GM18519 (cell line): Measurements from ENCODE around the gene ANKZF1.

Experiments
- ATAC-seq: cut with Tn5 transposase; IDR thresholded peaks from one replicate; pipeline ENCODE4 v1.9.1; 2021; ENCODE audit warnings: mild to moderate bottlenecking, moderate library complexity; ENCODE audit not compliant: unreplicated experiment, low FRiP score

The ANKZF1 gene

DNA sequence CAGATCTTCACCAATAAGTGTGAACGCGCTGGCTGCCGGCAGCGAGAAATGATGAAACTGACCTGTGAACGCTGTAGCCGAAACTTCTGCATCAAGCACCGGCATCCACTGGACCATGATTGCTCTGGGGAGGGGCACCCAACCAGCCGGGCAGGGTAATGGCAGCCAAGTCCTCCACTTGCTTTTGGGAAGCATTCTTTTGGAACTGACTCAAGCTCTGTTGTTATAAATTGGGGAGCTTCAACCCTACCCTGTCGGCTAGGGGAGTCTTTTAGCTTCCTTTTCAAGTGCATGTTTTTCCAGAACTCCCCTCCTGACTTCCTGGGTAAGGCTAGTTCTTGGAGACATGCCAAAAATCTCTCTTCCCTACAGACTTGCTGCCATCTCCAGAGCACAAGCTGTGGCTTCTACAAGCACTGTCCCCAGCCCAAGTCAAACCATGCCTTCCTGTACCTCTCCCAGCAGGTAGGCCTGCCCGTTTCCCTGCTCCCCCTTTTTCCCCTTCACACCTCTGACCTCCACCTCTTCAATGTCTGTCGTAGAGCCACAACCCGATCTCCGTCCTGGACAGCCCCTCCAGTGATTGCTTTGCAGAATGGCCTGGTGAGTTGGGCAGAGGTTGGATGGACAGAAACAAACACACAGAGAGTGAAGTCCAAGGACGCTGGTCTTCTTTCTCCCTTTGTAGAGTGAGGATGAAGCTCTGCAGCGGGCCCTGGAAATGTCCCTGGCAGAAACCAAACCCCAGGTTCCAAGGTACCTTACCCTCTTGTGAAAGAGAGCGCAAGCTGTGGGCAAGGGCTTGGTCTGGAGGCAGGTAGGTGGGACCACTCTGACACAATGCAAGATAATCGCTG, 21.5 kb upstream of the ANKZF1 start:
- no peak for ATAC-seq

DNA sequence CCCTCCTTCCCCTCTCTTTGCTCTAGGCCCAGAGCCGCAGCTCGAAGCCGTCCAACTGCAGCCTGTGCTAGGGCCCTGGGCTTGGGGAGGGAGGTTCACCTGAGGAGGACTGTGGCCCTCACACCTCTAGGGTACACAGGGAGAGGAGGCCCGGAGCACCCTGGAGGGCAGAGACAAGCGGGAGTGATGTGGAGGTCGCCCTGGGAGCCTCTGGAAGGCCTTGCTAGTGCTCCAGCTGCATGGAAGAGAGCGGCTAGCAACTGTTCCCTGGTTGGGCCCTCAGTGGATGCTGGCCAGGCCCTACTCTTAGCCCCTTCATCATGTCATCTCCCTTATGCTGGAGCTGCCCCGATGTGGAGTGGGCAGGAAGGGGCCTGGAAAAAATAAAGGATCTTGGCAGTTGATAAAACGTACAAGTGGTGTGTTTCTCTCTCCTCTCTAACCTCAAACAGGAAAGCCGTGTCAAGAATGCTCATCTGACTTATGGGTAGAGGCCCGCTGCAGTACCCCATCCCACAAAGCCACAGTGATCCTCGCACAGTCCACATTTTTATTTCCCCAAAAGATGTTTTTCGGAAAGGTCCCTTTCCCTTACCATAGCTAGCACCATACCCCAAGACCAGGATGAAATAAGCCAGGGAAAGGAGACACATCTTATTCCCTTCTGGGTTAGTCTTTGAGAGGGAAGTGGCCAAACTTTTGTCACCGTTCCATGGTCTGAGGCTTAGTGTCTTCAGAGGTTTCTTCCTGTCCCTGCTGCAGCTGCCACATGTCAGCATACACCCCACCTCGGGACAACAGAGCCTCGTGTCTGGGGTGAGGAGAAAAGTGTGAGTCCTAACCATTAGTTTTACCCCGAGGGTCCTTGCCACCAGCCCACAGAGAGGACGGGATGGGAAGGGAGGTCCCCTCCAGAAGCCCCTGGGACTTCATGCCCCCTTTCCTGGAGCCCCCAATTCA, 20.1 kb upstream of the ANKZF1 start:
- ATAC-seq, result no peak

DNA sequence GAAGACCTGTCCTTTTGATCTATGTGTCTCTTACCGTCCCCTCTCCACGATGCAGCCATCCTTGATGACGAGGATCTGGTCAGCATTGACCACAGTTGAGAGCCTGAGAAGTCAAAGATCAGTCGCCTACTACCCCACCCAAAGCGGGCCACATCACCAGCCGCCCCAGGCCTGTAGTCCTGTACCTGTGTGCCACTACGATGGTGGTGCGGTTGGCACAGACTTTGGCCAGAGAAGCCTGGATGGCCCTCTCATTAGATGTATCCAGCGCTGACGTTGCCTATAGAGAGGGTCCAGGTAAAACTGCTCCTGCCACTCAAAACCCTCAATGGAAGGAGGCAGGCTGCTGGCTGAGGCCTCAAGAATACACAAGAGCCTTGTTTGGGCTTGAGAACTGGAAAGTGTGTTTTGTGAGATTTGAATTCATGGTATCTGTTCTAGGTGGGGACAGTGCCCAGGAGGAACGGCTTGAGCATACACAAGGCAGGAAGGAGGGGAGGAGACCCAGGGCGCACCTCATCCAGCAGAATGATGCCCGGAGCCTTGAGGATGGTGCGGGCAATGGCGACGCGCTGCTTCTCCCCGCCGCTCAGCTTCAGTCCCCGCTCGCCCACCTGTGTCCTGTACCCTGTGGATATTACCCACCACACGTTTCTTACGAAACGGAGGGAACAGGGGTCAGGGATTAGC, 19.3 kb upstream of the ANKZF1 start:
- ATAC-seq, result no peak

DNA sequence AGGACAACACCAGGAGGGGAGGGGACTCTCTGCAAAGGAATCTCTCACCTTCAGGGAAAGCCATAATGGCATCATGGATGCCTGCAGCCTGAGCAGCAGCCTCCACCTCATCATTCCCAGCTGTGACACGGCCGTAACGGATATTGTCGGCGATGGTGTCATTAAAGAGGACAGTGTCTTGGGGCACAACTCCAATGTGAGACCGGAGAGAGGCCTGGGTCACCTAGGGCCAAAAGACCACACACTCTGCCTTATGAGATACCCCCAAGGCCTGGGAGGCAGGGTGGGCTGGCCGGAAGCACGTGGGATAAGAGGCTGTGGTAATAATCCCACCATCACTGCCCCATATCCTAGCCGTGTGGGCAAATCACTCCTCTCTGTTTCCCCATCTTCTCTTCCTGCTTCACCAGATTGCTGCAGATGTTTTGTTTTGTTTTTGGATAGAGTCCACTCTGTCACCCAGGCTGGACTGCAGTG, 18.7 kb upstream of the ANKZF1 start:
- ATAC-seq, result no peak

DNA sequence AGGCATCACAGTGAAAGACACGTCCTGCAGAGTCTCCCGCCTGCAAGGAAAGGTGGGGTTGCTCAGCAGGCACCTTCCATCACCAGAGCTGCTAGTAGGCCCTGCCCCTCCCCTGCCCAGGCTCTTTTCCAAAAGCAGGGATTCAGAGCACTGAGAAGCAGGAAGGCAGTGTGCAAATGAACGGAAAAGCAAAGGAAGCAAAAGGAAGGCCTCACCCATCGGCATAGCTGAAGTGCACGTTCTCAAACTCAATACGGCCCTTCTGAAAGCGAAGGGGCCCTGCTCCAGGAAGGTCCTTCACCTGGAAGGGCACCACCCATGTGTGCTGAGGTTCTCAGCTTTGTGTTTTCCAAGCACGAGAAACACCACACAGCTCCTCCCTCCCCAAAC, 16.6 kb upstream of the ANKZF1 start:
- ATAC-seq, result no peak

DNA sequence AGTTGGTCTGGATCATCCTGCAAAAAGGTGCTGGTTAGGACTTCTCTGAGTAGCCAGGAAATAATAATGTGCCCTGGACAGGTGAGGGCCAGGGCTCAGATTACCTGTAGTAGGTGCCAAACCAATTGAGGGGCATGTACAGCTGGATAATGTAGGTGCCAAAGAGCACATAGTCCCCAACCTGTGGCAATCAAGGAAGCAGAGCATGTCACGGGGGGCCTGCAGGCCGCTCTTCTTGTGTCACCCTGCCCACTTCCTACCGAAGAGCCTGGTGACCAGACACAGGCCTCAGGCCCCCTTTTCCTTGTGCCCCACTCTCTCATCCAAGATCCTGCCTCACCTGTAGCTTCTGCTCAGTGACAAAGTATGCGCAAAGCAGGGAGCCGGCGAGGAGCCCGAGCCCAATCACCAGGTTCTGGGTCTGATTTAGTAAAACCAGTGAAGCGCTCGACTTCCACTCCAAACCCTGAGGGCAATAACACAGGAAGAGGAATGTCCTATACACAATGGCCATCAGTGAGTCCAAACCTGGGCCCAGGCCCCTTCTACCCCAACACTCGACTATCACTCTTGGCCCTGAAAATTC, 16.0 kb upstream of the ANKZF1 start:
- ATAC-seq, result no peak

DNA sequence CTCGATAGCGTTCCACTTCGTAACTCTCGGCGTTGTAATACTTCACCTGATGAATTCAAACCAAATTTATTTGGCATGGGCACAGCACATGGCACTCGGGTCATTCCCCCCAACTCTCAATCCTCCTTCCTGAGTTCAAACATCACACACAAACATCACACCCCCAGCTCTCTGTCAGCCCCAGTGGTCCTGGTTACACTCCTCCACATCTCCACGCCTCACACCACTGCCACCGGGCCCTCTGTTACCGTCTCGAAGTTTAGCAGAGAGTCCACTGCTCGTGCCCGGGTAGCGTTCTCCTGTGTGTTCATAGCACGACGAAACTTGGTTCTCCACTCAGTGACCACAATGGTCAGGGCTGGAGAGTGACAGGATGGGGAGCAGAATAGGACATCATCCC, 15.5 kb upstream of the ANKZF1 start:
- ATAC-seq, result no peak

DNA sequence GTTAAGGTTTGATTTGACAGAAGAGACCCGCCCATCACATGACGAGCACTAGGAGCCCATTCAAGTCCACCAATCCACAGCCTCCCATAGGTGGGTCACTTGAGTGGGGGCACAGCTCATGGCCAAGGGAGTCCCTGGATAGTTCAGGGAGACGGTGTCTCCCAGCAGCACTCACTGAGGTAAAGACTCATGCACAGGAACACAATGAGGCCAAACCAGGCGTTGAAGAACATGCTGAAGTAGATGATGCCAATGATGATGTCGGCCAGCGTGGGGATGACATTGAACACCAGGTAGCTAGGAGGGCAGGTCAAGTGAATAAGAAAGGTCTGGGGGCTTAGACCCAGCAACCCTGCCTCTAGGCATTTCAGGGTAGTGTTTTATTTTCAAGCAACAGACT, 14.8 kb upstream of the ANKZF1 start:
- no peak for ATAC-seq

DNA sequence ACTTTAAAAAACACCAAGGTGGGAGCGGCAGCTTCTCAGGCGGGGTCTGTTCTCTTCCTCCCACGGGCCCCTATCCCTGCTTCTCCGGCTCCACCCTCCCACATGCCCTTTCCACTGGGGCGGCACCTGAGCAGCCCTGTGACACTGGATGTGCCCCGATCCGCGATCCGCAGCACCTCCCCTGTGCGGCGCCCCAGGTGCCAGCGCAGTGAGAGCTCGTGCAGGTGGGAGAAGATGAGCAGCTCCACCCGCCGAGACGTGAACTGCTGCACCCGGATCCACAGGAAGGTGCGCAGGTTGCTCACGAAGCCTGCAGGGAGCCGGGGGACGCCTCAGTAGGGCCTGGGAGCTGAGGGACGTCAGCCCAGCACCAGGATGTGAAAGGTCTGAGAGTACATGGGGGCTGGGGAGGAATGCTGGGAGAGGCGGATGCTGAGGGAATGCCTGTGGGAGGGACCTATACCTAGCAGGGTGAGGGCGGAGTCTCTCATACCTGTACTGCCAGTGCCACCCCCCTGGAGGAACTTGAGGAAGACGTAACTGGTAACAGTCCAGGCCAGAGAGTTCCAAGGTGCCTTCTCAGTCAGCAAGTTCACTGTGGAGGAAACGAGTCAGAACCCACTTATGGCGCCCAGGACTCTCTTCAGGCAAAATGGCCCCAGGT, 13.6 kb upstream of the ANKZF1 start:
- no peak for ATAC-seq

DNA sequence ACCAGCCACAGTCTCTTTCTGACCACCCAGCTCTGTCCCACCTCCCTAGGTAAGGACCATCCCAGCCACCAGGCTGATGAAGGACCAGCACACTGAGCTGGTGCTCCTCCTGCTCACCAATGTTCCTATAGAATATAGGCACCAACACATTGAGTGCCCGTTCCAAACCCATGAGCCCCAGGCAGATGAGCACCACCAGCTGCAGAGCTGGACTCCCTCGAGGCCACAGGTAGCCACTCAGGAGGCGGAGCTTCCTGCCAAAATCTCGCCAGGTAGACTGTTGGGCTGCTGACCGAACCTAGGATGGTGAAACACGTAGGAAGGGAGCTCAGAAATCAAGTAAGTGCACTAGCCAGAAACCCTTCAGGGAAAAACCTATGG, 13.1 kb upstream of the ANKZF1 start:
- ATAC-seq, result no peak

DNA sequence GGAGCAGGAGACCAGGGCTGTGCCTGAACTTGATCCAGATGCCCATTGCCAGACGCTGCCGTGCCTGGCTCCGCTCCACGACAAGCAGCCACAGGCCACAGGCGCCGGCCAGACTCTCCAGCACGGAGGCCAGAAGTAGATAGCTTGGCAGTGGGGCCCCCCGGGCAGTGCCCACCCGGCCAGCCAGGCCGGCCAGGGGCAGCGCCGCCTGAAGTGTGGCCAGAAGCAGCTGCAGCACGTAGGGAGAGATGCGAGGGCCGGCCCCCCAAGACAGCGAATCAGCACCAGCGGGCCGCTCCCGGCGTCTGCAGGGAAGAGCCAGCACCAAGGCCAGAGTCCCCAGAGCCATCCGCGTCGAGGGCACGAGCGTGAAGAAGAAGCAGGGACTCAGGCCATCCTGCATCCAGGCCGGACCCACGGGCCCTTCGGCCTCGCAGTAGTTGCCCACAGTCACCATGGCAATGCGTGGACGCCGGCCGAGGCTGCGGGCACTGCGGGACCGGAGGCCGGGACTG, 11.3 kb upstream of the ANKZF1 start:
- ATAC-seq, result peak; percentile 16

DNA sequence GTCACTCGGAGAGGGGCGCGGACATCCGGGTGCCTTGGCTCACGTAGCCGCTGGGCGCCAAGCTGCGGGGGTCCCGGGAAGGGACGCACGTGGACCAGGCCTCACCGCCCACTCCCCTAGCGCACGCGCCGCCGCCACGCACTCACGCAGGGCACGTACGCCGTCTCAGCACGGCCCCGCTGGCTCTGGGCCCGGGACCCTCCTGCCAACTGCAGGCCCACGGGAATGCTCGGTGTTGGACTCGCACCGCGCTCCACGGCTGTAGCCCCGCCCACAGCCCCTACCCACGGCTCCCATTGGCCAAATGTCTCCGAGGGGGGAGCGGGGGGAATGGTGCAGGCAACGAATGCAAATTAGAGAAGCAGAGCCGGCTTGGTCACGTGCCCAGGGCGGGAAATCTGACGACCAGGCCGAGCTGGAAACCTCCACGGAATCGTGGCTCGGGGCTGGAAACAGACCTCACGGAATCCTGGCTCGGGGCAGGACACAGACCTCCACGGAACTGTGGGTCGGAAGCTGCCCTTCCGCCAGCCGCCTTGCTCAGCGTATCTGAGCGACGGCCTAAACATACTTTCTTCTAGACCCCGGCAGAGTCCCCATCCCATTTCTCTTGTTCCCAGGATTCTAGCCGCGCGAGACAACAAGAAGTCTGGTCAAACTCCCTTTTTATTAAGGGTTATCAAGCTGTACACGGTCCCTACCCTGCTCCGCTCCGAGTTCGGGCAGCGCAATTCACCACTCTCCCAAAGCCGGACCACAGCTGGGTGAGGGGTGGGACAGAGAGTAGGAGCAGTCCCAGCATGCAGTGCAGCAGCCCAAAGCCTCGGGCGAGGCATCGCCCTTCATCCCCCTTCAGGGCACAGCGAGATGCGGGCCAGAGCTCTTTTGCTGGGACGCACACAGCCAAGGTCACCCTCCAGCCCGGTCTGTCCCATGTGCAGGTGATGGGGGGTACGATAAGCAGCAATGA, 10.6 kb upstream of the ANKZF1 start, which contains the start of gene ABCB6:
Gene ABCB6 (minus strand): TSS at position 227 of the 970 bp plus-strand sequence. CDS start 285 bp downstream, outside the sequence.
- ATAC-seq, result peak; percentile 51

DNA sequence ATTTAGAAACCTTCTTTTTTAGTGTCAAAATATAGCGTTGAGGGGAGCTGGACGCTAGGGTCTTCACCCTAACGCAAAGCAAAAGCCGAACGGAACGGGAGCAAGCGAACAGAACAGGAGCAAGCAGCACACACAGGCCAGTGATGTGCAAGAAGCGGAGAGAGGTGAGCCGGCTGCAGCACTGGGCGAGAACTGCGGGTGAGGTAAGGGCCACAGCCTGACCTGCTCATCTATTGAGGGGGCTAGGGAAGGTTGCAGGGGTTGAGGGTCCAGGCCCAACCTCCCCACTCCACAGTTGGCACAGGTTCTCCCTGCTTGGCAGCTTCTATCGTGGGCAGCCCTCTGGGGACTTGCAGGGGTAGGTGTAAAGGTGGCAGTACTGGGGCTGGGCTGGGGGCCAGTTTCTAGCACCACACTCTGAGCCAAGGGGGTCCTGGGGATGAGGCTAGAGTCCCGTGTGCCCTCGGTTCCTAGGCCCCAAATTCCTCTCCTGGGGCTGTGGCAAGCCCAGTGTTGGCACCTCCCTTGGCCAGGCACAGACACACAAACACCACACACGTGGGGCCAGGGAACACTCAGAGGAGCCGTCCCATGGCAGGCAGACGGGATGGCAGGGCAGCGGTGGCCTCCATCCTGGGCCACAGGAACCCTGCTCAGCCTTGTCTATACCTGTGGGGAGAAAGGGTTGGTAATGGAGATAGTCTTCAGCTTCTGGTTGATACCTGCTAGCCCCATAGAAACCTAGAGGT, 9.6 kb upstream of the ANKZF1 start:
- no peak for ATAC-seq

DNA sequence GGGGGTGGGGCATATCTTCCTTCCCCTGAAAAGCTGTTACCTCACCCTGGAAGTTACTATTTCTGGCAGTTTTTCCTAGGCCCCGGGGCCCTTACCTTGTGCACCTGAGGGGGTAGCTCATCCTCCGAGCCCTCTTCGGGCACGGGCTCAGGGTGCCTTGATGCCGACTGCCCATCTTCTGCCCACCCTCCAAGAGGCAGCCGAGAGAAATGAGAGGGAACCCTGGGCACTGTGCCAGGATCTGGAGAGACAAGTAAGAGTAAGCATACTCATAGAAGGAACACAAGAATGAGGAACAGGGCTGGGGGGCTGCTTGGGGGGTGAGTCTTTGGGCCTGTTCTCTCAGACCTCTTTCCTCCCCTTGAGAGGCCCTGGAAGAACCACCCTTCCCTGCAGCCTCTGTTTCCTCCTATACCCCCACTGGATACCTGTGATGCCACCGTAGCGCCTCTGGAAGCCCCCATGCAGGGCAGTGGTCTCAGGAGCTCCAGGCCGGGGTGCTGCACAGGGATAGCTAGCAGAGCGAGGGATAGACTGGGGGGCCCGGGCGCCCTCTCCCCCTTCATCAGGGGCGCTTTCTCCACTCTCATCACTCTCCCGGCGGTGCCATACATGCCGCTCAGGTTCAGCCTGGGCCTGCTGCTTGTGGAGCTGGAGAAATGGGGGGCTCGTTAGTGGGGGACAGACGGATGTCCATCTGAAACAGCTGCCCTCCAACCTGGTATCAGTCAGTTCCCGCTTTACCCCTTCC, 8.8 kb upstream of the ANKZF1 start:
- no peak for ATAC-seq

DNA sequence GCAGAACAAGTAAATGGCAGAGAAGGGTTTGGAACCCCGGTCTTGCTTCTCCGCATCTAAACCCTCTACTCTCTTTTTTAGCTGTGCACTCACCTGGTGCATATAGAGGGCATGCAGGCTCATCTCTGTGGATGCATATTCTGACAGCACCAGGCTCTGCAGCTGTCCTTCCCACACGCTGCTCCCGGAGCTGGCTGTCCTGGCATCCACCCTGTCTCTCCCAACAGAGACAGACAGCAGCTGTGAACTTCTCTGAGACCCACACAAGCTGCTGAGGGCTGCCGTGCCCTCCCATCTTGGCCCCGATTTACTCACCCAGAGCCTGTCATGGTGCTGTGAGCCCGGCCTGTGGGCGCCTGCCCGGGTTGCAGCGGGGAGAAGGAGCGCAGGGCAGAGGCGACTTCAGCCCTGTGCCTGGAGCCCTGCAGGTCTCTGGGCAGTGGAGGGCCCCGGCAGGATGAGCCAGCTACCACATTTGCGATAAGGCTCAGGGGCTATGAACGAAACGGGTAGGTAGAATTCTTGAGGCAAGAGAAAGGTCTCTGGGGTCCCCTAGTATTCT, 7.6 kb upstream of the ANKZF1 start:
- ATAC-seq, result no peak

DNA sequence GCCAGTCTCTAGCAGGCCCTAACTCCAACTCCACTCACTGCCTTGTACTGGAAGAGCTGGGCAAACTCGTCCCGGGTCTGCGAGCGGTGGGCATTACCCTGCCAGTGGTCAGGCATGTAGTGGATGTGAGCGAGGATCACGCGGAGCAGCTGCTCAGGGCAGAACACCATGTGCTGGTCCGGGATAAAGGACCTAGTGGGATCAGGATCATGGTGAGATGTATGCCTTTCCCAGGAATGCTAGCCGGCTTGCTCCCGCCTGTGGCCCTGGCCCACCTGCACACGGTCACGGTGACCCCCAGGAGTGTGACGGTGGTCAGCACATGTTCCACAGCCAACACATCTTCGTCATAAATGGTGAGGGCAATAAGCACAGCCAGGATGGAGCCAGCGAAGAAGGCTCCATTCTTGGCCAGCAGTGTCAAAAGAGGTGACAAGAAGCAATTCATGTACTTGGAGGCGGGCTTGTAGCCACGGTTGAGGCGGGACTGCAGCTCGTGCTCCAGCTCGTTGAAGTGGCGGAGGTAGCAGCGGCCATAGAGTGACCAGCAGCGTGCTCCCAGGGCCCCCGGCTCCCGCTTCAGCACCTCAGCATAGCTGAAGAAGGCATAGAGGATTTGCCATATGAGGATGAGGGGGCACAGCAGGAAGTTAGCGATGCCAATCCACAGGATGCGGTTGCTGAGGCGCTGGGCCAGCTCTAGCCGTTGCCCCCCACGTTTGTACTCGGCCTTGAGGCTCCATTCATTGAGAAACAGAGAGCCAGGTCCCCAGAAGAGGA, 5.6 kb upstream of the ANKZF1 start:
- ATAC-seq, result no peak
